Right renal pelvis (tissue), 4 donors: ENCODE results near the gene FAF2. TPM values are rescaled to one million over a fixed set of nuclear protein-coding genes. Genes with fewer than 3 reads are reported as not detected.
"Not testable (repeated sequence)": the region's sequence is repeated elsewhere in the genome, so short reads cannot be mapped to it uniquely, and the experiment has no call there.

Source experiments
- DNase-seq, 4 donors: peaks; one replicate each; pipeline ENCODE4 v3.0.0-alpha.2; 2013; ENCODE audit warnings: low read depth in 4 of 4, low spot score in 3 of 4, missing footprints in 1 of 4
- polyA plus RNA-seq, 4 donors: library from polyadenylated mRNA; unstranded; fragments of 120-200 nt; gene quantifications; one replicate each; pipeline ENCODE4 v1.2.1, GENCODE V29; 2013; ENCODE audit not compliant: insufficient read length in 4 of 4

Gene FAF2, protein sequence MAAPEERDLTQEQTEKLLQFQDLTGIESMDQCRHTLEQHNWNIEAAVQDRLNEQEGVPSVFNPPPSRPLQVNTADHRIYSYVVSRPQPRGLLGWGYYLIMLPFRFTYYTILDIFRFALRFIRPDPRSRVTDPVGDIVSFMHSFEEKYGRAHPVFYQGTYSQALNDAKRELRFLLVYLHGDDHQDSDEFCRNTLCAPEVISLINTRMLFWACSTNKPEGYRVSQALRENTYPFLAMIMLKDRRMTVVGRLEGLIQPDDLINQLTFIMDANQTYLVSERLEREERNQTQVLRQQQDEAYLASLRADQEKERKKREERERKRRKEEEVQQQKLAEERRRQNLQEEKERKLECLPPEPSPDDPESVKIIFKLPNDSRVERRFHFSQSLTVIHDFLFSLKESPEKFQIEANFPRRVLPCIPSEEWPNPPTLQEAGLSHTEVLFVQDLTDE
- 10 to 100 TPM; 42.8 to 51.6 (median 50.5) TPM for polyA plus RNA-seq

GRCh38 chr5:176447978-176448608 is at the start of gene FAF2:
Gene FAF2, plus strand, starts transcription at chr5:176448385. Its CDS starts 23 bp downstream, at chr5:176448408.
- peak; percentile 95 to 98 (median 97) for DNase-seq

DNA sequence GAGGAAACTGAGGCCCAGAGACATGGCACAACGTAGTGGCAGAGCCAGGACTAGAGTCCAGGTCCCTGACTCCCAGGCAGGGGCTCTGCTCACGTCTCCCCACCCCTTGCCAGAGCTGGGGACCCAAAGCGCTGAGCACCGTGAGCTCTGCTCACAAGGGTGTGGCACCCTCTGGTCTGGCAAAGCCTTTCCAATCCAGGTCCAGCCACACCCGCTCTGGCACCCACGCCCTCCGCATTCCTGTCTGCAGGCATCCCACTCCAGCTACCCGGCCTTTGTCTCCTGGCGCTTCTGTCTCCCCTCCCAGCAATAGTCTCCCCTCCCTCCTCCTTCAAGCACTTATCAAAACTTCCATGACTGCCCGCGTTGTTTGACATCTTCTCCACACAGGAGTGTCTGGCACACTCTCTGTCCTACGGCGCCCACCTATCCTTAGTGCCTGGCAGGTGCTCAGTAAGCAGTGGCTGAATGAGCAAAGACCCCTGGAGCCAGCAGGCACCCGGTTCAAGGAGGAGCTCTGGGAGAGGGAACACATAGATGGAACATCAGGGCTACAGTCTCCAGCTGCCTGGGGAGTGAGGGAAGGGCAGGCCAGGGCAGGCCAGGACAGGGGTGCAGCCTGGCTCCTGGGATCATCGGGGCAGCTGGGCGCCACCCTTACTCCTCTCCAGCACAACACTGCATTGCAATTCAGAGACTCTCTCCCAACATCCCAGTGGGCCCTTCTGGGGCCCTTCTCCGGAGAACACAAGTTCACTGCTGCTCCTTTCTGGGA is 47.6 kb upstream of the FAF2 start:
- no peak for DNase-seq

DNA sequence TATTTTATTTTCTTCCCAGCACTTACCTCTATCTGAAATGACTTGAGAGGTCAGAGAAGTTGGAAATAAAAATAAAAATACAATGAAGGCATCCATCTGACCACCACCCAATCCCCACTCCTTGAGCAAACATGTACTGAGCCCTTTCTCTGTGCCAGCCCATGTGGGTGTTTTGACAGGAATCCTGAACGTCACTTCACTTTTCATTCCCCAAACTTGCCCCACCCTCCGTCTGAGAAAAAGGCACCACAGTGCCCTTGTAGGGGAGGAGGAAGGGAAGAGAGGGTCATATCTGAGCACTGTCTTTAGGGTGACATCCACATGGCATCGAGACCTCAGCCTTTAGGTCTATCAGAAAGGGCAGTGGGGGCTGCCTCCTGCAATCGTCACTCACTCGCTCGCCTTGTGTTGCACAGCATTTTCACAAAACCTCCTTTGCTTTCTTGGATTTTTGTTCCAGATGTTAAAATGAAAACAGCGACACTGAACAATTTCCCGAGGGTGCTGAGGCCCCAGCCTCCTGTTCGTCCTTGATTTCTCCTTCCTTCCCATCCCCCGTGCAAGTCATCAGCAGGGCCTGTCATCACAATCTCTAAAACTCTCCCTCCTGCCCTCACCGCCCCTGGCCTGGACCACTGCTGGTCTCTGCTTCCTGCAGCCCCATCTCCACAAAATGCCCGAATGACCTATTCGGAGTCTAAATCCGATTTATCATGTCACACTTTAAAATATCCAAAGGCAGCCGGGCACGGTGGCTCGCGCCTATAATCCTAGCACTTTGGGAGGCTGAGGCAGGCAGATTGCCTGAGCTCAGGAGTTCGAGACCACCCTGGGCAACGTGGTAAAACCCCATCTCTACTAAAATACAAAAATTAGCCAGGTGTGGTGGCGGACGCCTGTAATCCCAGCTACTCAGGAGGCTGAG is 46.6 kb upstream of the FAF2 start:
- DNase-seq: no peak

GRCh38 chr5:176405656-176406435 is 42.3 kb upstream of the FAF2 start:
- no peak for DNase-seq

GRCh38 chr5:176406436-176407052 is 41.6 kb upstream of the FAF2 start:
- DNase-seq: no peak

DNA sequence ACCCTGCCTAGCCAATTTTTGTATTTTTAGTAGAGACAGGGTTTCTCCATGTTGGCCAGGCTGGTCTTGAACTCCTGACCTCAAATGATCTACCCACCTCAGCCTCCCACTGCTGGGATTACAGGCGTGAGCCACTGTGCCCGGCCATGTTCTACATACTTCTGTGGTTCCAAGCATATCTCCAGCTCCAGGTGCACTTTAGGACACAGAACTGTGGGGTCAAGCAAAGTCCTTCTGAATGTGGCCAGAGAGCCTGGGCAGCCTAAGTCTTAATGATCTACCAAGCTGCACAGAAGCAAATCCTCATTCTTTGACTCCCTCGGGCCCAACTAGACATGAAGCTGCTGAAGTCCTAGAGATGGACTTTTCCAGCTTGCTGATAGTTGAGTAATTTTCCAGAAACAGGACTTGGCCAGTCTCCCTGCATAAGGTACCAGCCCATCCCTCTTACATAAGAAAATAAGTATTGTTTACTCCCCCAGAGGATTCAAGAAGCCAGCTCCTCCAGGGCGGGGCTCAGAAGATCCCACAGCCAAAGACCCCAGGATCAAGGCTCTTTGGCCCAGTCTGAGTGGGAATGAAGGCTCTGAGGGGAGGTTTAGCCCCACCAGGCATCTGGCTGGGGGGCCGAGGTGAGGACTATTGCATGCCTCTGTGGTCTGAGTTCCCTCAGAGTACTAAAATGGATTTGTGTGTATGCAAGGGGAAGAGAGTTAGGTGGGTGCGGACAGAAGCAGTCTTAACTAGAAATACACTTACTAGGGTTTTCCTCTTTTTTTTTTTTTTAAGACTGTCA is 40.5 kb upstream of the FAF2 start:
- no peak for DNase-seq

DNA sequence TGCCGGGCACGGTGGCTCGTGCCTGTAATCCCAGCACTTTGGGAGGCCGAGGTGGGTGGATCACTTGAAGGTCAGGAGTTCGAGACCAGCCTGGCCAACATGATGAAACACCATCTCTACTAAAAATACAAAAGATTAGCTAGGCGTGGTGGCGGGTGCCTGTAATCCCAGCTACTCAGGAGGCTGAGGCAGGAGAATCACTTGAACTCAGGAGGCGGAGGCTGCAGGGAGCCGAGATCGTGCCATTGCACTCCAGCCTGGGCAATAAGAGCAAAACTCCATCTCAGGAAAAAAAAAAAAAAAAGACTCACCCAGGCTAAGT is 40.0 kb upstream of the FAF2 start:
- not testable (repeated sequence) for DNase-seq

- no peak for DNase-seq
Observed at GRCh38 chr5:176408590-176408989, 39.6 kb upstream of the FAF2 start.

DNA sequence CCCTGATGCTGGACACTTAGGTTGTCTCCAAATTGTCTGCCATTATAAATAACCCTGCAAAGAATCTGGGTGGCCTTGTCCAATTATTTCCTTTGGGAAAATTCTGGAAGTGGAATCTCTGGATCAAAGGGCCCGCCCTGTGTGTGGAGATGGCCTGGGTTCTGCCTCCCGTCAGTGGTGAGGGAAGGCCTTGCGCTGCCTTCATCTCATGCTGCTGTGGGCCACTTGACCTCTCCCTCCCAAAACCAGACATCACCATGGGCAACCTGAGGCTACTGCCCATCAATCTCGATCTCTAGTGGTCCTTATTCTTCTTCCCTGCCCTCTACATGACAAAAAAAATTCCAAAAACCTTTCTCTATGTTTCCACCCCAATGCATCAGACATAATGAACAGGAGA is 38.4 kb upstream of the FAF2 start:
- DNase-seq: no peak

DNA sequence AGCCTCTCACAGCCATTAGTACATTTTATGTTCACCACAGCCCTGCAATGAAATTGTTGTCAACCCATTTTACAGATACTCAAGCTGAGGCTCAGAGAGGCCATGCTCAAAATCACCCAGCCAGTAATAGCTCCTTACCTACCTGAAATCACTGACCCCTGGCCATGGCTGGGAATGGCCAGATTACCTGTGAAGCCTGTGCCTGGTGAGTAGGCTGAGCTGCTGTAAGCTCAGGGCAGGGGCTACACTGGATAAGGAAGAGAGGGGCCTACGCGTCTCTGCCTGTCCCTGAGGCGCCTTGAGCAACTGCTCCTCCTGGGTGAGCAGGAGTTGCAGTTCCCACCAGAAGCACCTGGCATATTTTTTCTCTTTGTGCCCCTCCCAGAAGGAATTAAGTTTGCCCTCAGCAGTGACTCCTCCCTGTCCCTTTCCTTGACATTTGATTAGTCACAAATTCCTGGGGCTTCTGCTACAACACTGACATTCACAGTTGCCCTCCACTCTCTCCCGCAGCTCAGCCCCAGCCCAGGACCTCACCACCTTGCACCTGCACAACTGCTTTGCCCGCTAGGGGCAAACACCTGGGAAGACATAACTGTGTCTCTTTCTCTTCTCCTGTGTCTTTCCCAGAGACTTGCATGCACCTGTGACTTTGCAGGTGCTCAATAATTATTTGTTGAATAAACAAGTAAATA is 37.6 kb upstream of the FAF2 start:
- DNase-seq: no peak

GRCh38 chr5:176412517-176413254 is 35.5 kb upstream of the FAF2 start:
- DNase-seq: no peak

DNA sequence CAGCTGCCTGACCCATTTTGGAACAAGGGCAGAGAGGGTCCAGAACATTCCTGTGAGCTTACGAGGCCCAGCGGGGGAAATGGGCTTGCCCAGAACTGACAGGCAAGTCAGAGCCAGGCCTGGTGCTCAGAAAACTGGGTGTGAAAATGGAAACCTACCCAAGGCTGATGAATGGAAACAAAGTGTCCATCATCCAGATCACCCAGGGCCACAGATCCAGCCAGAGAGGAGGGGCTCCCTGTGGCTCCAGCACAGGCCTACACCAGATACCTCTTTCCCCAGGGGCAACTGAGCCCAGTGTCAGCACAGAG is 35.0 kb upstream of the FAF2 start:
- no peak for DNase-seq

DNA sequence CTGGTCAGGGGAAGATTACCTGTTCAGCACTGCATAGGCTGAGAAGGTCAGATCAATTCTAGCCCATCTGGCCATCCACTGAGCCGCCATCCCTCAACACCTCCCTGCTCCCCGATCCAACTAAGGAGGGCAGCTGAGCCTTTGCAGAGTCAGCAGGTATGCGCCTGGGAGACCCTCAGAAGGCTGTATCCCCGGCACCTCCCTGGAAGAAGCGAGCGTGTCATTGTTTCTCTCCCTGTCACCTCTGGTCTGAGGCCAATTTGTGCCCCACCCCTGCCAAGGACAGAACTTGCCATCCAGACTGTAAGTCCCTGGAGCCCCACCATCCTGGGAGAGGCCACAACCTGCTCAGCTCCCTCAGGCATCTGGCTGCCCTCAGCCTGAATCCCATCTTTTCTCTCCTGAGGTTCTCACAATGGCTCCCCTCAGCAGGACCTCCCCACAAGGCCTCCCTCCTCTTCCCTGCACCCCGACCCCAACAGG is 34.4 kb upstream of the FAF2 start:
- DNase-seq: no peak

- no peak for DNase-seq
Observed at GRCh38 chr5:176414704-176415103, 33.5 kb upstream of the FAF2 start.

- no peak for DNase-seq
Observed at GRCh38 chr5:176415240-176415951, 32.8 kb upstream of the FAF2 start.
